Adipose tissue (tissue), 3 donors: Measurements from ENCODE around the gene ACOT7. TPM values are rescaled to one million over a fixed set of nuclear protein-coding genes. Genes with fewer than 3 reads are reported as not detected.

Source experiments
- H3K27ac ChIP-seq: one replicate; pipeline ENCODE4 v1.5.1; 2013; ENCODE audit warnings: low read depth, low read length
- WGBS, 3 donors: extraction: QIAGEN DNeasy Blood & Tissue Kit; methylation state at CpG; one replicate each; pipeline ENCODE4 v1.1.7; 2013; 5-methylcytosine and 5-hydroxymethylcytosine counted together
- polyA plus RNA-seq, 3 donors: library from polyadenylated mRNA; stranded (reverse); fragments of 200-250 nt; gene quantifications; one replicate each; pipeline ENCODE4 v1.2.3, GENCODE V29; 2013
- donor health status: healthy with polysubstance abuse.
- donor health status: Bipolar disorder and iron deficiency.
- donor health status: healthy.

The ACOT7 gene
- polyA plus RNA-seq, 3 donors: 6.5 to 13.8 (median 11.0) TPM

DNA sequence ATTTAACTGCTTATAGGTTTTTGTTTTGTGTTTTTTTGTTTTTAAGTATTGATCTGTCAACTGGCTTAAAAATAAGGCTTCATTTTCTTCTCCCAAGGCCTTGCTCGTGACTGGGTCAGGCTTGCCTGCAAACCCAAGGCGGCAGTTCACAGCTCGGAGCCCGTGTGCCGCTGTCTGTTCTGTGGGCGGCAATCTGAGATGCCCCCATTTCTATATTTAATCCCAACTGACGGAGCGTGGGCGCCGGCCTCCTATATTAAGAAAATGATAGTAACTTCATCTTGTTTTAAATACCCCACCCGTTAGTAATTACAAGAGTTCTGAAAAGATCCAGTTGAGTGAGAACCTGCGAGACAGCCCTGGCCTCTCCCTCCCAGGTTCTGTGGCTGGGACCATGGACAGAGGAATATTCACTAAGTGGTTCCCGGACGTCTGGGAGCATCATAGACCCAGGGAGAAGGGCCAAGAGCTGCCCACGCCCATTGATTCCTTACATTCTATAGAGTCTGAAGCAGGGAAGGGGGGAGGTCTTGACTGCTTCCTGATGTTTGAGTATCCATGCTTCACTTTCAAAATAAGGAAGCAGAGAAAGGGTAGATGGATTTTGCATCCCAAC, 90.1 kb downstream of the ACOT7 start:
- H3K27ac ChIP-seq: no peak overlapping the region
- 92 to 95% (median 94%) methylated on average over 15 of the region's 15 CpGs for WGBS, 3 donors

DNA sequence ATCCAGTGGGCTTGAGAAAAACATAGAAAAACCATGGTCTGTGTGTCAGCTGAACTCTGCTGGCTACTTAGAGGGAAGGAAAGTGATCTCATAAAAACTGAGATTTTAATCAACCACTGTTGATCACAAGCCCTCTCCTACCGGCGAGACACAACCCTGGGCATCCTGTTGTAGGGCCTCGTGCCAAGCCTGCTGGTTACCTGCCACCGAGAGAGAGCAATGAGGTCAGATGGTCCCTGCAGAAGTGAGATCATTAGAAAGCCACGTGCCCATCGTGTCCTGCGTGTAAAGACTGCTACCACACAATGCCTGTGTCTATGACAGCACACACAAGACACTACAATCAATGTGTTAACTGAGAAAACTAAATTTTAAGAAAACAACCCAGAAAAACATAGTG, 91.0 kb downstream of the ACOT7 start:
- WGBS, 3 donors: 82 to 86% (median 83%) methylated on average over 7 of the region's 7 CpGs

GRCh38 chr1:6301526-6301925, 92.0 kb downstream of the ACOT7 start:
- H3K27ac ChIP-seq: no peak overlapping the region
- 85 to 93% (median 93%) methylated on average over 8 of the region's 8 CpGs for WGBS, 3 donors

More for the DNA sequence above, 91.0 kb downstream of the ACOT7 start:
- no peak overlapping the region for H3K27ac ChIP-seq

- H3K27ac ChIP-seq: no peak overlapping the region
- WGBS, 3 donors: 91 to 93% (median 92%) methylated on average over 32 of the region's 32 CpGs
These were observed 93.1 kb downstream of the ACOT7 start for GRCh38 chr1:6300342-6301048.

GRCh38 chr1:6299557-6300165, 93.9 kb downstream of the ACOT7 start:
- 95 to 97% (median 95%) methylated on average over 15 of the region's 15 CpGs for WGBS, 3 donors
- H3K27ac ChIP-seq: no peak overlapping the region

DNA sequence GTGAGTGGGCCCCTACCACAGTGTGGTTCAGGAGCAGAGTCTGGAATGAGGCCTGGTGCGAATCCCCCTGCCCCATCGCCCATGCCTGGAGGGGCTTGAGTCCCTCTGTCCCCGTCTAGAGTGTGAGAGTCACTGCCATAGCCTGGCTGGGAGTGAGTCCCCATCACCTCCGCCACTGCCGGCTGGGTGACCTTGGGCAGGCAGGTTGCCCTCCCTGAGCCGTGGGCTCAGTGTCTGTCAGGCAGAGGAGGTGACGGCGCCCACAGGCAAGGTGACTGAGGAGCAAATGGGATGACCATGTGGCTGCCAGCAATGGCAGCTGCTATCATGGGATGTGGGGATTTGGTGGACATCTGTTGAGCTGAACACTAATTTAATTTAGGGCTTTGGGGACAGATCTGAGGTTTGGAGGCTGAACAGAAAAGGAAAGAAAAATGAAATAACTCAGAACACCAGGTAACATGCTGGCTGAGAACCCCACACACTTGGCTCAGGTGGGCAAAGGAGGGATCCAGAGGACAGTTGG, 94.6 kb downstream of the ACOT7 start:
- 90 to 97% (median 96%) methylated on average over 8 of the region's 8 CpGs for WGBS, 3 donors
- no peak overlapping the region for H3K27ac ChIP-seq

GRCh38 chr1:6298530-6298929, 95.0 kb downstream of the ACOT7 start:
- WGBS, 3 donors: 92 to 96% (median 94%) methylated on average over 8 of the region's 8 CpGs
- no peak overlapping the region for H3K27ac ChIP-seq

- H3K27ac ChIP-seq: no peak overlapping the region
- 91 to 96% (median 93%) methylated on average over 6 of the region's 6 CpGs for WGBS, 3 donors
These were observed 97.7 kb downstream of the ACOT7 start for GRCh38 chr1:6295910-6296309.

- 80 to 90% (median 85%) methylated on average over 23 of the region's 23 CpGs for WGBS, 3 donors
- no peak overlapping the region for H3K27ac ChIP-seq
These were observed 98.5 kb downstream of the ACOT7 start for GRCh38 chr1:6294890-6295556.

DNA sequence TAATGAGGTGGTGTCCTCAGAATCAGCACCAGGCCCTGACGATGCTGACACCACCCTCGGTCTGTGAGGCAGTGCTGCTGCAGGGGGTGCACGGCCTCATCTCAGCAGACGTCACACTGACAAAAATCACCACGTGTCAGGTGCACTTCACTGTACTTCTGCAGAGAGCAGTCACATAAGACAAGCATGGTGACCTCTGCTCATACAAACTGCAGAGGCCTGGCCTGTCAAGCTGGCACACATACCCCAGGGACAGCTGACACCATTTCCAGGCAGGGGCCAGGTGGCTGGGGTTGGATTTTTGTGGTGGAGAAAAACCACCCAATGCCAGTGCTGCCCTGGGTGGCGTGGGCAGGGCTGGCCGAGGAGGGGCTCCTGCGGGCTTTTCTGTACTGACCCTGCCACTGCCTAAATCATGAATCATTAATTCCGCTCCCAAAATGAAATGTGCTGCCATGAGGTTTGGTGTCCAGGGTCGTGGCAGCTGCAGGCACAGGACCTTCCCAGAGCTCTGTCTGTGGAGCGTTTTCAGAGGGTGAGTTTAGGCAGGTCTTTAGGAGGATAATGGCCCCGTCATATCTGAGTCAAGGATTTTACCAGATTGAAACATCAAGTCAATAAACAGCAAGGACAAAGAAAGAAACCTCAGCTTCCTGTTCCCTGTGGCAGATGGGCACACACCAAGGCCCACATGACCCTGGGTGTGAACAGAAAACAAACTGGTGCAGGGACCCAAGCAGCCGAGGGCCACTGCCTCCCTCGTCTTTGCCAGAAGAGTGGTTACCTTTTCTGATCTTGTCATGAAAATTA, 99.3 kb downstream of the ACOT7 start:
- 88 to 91% (median 90%) methylated on average over 14 of the region's 14 CpGs for WGBS, 3 donors
- no peak overlapping the region for H3K27ac ChIP-seq

GRCh38 chr1:6292102-6292501, 101.5 kb downstream of the ACOT7 start:
- no peak overlapping the region for H3K27ac ChIP-seq
- 64 to 76% (median 75%) methylated on average over 10 of the region's 10 CpGs for WGBS, 3 donors

- no peak overlapping the region for H3K27ac ChIP-seq
- WGBS, 3 donors: 67 to 89% (median 74%) methylated on average over 10 of the region's 10 CpGs
These were observed 104.9 kb downstream of the ACOT7 start for GRCh38 chr1:6288665-6289064.

GRCh38 chr1:6288026-6288425, 105.5 kb downstream of the ACOT7 start:
- 81 to 95% (median 82%) methylated on average over 14 of the region's 14 CpGs for WGBS, 3 donors
- H3K27ac ChIP-seq: no peak overlapping the region

GRCh38 chr1:6287431-6287886, 106.1 kb downstream of the ACOT7 start:
- no peak overlapping the region for H3K27ac ChIP-seq
- WGBS, 3 donors: 53 to 74% (median 72%) methylated on average over 10 of the region's 10 CpGs

DNA sequence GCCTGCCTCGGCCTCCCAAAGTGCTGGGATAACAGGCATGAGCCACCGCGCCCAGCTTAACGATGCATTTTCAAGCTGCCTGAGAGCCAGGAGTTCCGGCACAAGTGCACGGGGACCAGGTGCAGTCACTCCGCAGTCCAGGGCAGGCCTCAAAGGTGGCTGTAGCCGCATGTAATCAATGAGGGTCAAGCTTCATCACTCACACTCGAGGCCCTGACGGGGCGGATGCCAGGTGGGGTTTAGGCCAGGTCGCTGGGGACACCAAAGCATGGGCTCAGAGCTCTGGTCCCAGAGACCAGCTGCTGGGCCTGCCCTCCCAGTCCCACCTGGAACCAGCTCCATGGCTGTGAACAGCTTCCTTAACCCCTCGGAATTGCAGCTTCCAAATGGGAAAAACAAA, 106.5 kb downstream of the ACOT7 start:
- H3K27ac ChIP-seq: no peak overlapping the region
- WGBS, 3 donors: 78 to 90% (median 80%) methylated on average over 13 of the region's 13 CpGs

DNA sequence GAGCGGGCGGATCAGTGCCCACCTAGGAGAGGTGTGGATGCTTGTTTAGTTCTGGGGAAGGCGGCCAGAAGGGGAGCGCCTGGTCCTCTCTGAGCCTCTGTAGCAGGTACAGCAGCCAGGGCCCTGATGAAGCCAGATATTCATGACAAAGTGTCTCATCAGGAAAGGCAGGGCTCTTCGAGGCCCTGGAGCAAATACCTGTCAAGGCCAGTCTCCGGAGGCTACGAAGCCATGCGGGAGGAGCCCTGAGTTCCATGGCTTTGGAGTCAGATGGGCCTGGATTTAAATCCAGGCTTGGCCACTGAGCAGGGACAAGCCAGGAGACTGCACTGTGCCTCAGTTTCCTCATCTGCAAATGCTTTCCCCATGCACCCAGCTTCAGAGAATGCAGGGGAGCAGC, 107.3 kb downstream of the ACOT7 start:
- no peak overlapping the region for H3K27ac ChIP-seq
- WGBS, 3 donors: 93 to 97% (median 96%) methylated on average over 8 of the region's 8 CpGs

DNA sequence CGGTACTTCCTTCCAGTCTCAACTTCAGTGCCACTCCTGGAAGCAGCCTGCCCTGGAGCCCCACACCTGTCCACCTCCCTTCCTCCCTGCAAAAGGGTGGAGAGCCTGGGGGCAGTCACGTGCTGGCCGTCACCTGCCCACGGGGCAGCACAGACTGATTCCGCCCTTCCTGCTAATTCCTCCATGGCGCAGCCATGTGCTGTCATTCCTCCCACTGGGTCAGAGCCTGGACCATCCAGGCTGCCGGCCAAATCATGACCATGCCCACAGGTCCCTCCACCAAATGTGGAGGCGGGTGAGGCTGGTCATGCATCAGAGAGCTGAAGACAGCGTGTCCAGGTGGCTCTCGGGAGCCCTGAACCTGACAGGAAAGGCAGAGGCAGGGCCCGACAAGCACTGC, 108.2 kb downstream of the ACOT7 start:
- WGBS, 3 donors: 96% methylated on average over 11 of the region's 11 CpGs
- no peak overlapping the region for H3K27ac ChIP-seq

- WGBS, 3 donors: 93 to 96% (median 95%) methylated on average over 17 of the region's 17 CpGs
- no peak overlapping the region for H3K27ac ChIP-seq
These were observed 110.8 kb downstream of the ACOT7 start for GRCh38 chr1:6282577-6283270.
